Measurements from ENCODE around the gene H1-8. TPM values are rescaled to one million over a fixed set of nuclear protein-coding genes. Genes with fewer than 3 reads are reported as not detected.
A peak's percentile ranks its signal among the peaks of the same experiment; 100 is the strongest.

H1-8 gene
- total RNA-seq, 1 experiment from 2014 or later = not detected

GRCh38 chr3:129573493-129573892, 30.5 kb downstream of the H1-8 start:
- DNase-seq (ENCODE audit: low read depth) = no peak

DNA sequence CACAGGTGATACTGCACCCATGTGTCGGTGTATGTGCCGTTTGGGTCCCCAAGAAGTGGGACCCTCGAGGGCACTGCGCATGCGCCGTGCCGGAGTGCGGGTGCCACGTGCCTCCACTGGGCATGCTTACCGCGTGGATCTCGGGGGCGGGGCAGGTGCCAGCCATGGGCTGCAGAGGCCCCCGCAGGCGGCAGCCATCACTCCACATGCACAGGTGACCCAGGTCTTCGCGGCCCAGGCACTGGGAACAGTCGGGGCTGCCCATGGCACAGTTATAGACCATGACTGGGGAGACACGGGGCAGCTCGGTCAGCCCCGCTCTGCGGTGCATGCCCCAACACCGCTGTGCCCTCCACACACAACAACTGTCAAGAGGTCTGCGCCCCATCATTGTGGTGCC, 31.2 kb downstream of the H1-8 start:
- no peak for DNase-seq (ENCODE audit: low read depth)

DNA sequence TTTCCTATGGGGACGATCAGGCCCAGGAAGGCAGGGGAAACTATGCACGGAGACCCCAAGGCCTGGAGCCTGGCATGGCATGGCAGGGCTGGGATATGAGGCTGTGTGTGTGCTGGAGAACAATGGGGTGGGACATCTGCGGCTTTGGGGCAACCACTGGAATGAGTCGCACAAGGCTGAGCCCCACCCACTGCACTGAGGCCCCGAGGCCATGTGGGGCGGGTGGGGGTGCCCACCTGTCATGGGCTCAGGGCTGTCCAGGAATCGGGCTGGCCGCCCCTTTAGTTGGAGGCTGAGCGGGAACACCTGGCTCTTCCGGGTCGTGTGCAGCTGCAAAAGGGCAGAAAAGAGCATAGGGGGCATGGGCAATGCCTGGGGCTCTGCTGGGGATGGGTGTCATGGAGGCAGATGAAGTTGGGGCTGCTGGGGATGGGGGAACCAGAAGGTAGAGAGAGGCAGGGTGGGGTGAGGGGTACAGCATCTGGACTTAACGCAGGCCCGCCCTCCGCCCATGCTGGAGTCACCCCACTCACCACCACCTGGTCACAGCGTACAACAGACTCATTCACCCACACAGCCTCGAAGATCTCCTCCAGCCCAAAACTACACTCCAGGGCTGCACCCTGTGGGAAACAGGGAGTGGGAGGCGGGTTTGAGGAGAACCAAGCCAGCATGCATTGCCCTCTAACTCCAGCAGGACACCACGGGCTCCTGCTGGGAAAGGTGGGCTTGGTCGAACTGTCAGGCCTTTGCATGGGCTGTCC, 32.4 kb downstream of the H1-8 start:
- DNase-seq (ENCODE audit: low read depth) = peak; percentile 29

- no peak for DNase-seq (ENCODE audit: low read depth)
These were observed 33.0 kb downstream of the H1-8 start for GRCh38 chr3:129575997-129576384.

DNA sequence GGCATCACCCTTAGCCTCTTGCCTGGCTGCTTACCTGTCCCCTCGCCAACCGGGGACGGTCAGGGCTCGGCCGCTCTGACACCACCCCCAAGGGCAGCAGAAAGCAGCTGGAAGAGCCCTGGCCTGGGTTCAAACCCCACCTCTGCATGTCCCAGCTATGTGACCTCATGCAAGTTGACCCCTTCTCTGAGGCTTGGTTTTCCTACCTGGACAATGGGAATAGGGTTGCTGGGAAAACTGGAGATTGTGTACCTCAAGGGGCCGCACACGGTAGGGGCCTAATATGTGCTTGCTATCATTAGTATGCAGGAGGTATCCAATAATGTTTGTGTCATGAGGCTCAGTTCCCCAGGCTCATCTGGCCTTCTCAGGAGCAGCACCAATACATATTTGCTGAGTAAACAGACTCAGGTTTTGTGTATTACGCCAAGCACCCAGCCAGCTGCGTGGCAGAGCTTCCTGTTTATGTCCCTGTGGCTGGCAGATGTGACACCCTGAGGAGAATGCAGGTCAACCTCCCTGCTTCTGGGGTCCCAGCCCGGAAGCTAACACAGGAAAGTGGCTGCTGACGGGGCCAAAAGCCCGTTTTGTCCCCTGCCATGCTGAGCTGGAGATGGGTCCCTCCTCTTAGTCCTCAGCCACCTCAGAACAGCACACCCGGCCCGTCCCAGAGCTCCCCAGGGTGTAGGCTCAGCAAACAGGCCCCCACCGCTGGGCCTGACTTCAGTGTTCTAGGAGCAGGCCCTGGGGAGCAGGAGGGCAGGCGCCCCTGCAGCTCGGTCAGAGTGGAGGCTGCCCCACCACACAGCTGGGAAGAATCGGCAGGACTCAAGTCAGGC, 33.8 kb downstream of the H1-8 start:
- DNase-seq (ENCODE audit: low read depth) = no peak

DNA sequence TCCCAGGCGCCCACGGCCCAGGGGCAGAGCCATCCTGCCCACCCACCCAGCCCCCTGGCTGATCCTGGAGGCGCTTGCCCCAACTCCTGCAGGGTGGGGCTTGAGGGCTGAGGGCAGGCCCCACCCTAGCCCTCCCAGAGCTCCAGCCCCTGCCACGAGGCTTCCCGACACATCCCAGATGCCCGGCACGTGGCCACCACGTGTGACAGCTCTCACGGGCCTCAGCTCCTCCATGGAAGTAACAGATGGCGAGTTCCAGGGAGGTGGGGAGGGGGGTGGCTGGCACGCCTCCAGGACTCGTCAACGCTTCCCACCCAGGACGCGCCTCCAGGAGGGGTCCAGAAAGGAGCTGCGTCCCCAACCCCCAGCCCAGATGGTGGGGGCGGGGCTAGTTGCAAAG, 34.4 kb downstream of the H1-8 start:
- DNase-seq (ENCODE audit: low read depth) = no peak

DNA sequence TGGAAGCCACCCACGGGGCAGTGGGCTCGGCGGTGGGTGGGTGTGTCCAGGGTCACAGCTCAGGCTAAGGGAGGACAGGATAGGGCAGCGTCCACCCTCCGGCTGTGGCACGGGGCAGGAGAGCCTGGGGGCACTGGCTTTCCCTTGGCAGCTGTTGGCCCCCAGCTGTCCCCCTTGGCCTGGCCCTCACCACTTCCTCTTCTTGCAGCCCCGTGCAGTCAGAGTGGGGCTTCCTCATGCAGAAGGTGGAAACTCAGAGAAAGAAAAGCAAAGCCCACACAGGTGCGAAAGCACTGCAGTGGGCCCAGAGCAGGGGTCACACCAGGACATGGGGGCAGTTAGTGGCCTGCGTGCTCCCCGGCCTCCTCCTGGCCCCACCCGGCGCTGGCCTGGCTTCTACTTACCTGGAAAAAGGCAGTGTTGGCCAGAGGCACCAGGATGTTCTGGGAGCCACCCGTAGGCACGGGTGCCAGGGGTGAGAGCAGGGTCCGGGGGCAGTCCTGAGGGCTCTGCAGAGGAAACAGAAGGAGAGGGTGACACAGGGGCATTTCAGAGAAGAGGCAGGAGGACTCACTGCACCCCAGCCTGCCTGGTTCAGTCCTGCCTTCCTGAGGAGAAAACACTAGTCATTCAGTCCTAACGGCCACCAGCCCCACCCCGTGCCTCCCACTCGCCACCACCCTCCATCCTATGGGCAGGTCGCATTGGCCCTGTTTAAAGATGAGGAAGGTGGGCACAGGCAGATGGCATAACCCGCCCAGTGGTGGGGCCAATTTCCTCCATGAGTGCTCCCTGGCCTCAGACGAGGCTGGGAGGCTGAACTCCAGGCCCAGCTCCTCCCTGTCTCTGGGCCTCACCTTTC, 35.2 kb downstream of the H1-8 start:
- DNase-seq (ENCODE audit: low read depth) = no peak

GRCh38 chr3:129579991-129580390, 37.0 kb downstream of the H1-8 start:
- DNase-seq (ENCODE audit: low read depth) = no peak

- no peak for DNase-seq (ENCODE audit: low read depth)
These were observed 38.6 kb downstream of the H1-8 start for GRCh38 chr3:129581623-129582022.

GRCh38 chr3:129582799-129583198, 39.8 kb downstream of the H1-8 start:
- no peak for DNase-seq (ENCODE audit: low read depth)

DNA sequence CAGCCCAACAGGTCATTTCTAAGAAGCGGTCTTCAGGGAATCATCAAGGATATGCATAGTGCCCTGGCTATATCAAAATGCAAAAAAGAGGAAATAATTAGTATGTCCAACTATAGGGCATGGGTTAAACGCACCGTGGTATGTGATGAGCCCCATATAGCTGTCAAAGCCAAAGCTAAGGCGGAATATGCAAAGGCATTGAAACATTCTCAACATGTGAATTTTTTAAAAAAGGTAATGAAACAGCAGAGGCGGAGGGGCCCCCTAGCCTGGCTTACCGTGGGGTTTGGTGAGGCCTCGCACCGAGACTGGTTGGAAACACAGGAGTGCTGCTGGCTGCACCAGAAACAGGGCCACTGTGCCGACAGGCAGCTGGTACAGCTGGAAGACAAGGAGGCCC, 40.3 kb downstream of the H1-8 start:
- DNase-seq (ENCODE audit: low read depth) = no peak

DNA sequence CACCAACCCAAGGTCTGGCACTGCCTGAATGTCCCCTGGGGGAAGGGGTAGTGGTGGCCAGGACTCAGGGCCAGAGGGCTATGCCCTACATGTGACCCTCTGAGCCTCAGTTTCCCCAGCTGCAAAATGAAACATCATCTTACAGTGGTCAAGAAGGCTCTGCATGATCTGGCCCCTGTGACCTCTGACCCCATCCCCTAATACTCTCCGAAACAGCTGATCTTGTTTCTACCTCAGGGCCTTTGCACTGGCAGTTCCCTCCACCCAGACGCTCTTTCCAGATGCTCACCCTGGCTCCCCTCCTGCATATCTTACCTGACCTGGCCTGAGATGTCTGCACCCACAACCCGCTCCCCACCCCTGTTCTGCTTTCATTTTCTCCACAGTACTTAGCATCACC, 41.7 kb downstream of the H1-8 start:
- no peak for DNase-seq (ENCODE audit: low read depth)

DNA sequence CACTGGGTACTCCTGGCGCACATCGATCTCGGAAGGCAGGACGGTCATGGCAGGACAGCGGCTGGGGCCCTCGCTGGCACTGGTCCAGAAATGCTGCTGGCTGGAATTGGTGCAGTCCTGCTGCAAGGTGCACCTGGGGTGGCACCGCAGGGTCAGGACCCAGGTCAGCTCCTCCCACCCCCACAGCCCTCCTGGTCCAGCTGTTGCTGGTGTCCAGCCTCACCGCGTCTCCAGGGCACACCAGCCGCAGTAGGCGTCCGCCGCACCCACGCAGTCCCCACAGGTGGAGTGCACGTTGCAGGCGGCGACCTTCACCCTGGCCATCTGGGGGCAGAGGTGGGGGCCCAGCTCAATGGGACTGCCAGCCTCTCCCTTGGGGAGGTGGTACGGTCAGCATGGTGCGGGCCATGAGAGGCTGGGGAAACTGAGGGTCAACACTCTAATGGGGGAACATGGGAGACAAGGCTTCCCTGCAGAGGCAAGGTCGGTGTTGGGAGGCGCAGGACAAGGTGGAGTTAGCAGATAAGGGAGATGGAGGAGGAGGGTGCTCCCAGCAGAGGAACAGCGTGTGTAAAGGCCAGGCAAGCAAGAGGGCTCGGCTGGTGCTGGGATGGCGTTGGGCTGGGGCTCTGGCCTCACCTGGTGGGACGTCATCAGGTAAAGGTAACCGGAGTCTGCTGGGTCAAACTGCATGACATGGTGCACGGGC, 43.1 kb downstream of the H1-8 start:
- no peak for DNase-seq (ENCODE audit: low read depth)

- no peak for DNase-seq (ENCODE audit: low read depth)
These were observed 43.9 kb downstream of the H1-8 start for GRCh38 chr3:129586746-129587430.

DNA sequence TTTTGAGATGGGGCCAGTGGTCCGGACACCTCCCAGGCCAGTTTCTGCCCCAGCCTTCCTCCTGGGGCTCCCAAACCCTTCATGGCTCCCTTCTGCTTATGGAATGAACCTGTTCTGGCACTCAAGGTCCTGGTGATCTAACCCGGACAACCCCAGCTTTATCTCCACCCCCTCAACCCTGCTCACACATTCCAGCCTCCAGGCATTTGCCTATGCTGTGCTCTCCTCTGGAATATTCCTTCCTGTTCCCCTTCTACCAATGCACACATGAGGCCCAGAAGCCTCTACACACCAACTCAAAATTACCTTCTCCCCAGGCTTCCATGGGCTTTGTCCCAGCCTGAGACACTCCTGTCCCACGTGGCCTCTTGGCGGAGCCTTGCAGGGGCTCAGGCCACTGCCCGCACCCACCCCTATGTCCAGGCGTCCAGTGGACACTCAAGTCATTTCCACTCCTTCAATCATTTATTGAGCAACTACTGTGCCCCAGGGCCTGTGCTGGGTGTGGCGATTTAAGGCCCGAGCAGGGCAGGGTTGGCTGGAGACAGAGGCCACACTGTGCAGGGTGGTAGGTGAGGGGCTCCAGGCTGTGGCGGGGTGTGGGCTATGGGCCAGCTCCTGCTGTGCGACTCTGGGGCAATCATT, 44.7 kb downstream of the H1-8 start:
- no peak for DNase-seq (ENCODE audit: low read depth)

GRCh38 chr3:129590215-129590614, 47.2 kb downstream of the H1-8 start:
- no peak for DNase-seq (ENCODE audit: low read depth)

- no peak for DNase-seq (ENCODE audit: low read depth)
These were observed 49.0 kb downstream of the H1-8 start for GRCh38 chr3:129591932-129592331.

DNA sequence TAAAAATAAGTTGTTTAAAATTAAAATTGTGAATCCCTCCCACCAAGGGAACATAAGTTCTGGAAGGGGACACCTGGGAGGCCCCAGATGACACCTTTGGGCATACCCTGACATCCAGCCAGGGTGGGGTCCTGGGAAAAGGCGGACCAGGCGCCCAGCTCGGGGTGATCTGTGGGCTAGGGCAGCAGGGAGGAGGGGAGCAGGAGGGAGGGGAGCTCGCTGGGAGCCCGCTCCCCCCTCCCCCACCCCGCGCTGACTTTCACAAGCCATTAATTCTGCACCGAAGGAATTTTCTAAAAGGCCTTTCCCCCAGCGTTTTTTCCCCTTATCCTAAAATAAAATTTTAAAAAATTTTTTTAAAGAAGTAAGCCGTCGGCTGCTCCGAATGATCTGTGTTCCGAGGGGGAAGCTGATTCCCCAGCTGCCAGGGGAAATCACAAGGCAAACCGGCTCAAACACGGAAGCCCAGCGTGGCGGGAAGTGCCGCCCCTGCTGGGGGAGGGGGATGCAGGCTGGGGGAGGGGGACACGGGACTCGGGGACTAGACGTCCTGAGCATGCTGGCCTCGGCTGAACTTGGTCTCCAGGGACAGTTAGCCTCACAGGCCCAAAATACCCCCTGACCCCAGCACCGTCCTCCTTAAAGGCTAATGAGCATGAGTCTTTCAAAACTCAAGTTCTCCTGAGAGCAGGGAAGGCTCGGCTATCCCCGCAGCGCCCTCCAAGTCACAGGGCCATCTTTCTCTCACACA, 49.6 kb downstream of the H1-8 start:
- no peak for DNase-seq (ENCODE audit: low read depth)

- no peak for DNase-seq (ENCODE audit: low read depth)
These were observed 50.2 kb downstream of the H1-8 start for GRCh38 chr3:129593230-129593594.
